Prostate gland (tissue), 2 donors: ENCODE measurements around the gene CCL14. TPM values are rescaled to one million over a fixed set of nuclear protein-coding genes. Genes with fewer than 3 reads are reported as not detected.

Source experiments
- DNase-seq: peaks from one replicate; pipeline ENCODE4 v3.0.0-alpha.2; 2019; ENCODE audit warnings: low spot score
- H3K27ac ChIP-seq, 2 donors: fragments of 200-600 bp; sonication (generic); 2 replicates each; pipeline ENCODE4 v1.5.1; 2017 to 2019
- H3K27me3 ChIP-seq: fragments of 200-600 bp; sonication (generic); replicated peaks from 2 replicates; pipeline ENCODE4 v1.5.1; 2019; ENCODE audit not compliant: insufficient read depth
- H3K36me3 ChIP-seq, 2 donors: fragments of 200-600 bp; sonication (generic); 1 replicate in 1 of 2; 2 replicates in 1 of 2; pipeline versions ENCODE4 v1.5.1 to v1.8.1; 2017 to 2019
- H3K4me1 ChIP-seq: fragments of 200-600 bp; sonication (generic); replicated peaks from 2 replicates; pipeline ENCODE4 v1.5.1; 2019
- H3K4me3 ChIP-seq, 2 donors: fragments of 200-600 bp; sonication (generic); 2 replicates each; pipeline ENCODE4 v1.5.1; 2017 to 2019
- H3K9me3 ChIP-seq: fragments of 200-600 bp; sonication (generic); 2 replicates; pipeline ENCODE4 v1.5.1; 2017
- POLR2A ChIP-seq: fragments of 450-650 bp; IDR thresholded peaks from one replicate; pipeline ENCODE4 v1.6.1; 2016; ENCODE audit warnings: antibody characterized with exemption, mild to moderate bottlenecking
- POLR2AphosphoS5 ChIP-seq: sonication (generic); formaldehyde crosslinking; IDR thresholded peaks from one replicate; pipeline ENCODE4 v1.6.1; 2017; ENCODE audit warnings: antibody characterized with exemption
- WGBS: methylation state at CpG from one replicate; pipeline ENCODE4 v1.1.5; 2018; 5-methylcytosine and 5-hydroxymethylcytosine counted together
- intact Hi-C: fragments of 100-400 bp; cut with DNase I; formaldehyde crosslinking; loops from one replicate; pipeline ENCODE4 v1.14.2; 2022
- total RNA-seq, 2 donors: library from RNA; depleted of rRNA; stranded (reverse); fragments of >200 nt; gene quantifications; one replicate each; pipeline ENCODE4 v1.1.0, GENCODE V29; 2016
- TF ChIP-seq, protein P1 (sequence below), 4 experiments: fragments of 200-600 bp in 2 of 4; fragments of 450-650 bp in 2 of 4; sonication (generic) in 2 of 4; IDR thresholded peaks; 1 replicate in 3 of 4; 2 replicates in 1 of 4; pipeline ENCODE4 v1.5.1; 2016 to 2019; ENCODE audit warnings: antibody characterized with exemption in 4 of 4, mild to moderate bottlenecking in 2 of 4, moderate library complexity in 2 of 4

CCL14 gene
- total RNA-seq, 2 donors from 2014 or later = 19.9 to 28.0 TPM

DNA sequence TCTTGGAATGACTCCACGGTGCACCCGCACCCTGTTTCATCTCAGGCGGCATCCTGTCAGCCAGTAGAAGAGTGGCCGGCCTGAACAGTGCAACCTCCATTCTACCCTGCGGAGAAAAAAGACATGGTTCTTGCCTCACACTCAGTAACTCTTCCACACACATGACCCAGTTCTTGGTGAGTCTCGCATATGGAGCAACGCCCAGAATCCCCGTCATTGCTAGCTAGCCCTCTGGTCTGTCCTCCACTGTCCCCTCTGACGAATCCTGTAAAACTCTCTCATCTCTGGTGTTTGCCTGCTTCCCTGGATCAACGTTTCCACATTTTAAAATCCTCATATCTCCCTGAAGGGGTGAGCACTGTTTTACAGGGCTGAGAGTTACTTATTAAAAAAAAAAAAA, 51.8 kb downstream of the CCL14 start:
- Histone ChIP-seq H3K27ac (no peak overlapping the region), H3K36me3 (no peaks in the 10 kb centered on the region), H3K9me3 (no peaks in the 10 kb centered on the region), H3K4me1 (no peaks in the 10 kb centered on the region), H3K27me3 (no peaks in the 10 kb centered on the region), H3K4me3 (no peak overlapping the region)
- TF ChIP-seq POLR2A (no peak), POLR2AphosphoS5 (no peak)
- TF ChIP-seq, protein P1, sequence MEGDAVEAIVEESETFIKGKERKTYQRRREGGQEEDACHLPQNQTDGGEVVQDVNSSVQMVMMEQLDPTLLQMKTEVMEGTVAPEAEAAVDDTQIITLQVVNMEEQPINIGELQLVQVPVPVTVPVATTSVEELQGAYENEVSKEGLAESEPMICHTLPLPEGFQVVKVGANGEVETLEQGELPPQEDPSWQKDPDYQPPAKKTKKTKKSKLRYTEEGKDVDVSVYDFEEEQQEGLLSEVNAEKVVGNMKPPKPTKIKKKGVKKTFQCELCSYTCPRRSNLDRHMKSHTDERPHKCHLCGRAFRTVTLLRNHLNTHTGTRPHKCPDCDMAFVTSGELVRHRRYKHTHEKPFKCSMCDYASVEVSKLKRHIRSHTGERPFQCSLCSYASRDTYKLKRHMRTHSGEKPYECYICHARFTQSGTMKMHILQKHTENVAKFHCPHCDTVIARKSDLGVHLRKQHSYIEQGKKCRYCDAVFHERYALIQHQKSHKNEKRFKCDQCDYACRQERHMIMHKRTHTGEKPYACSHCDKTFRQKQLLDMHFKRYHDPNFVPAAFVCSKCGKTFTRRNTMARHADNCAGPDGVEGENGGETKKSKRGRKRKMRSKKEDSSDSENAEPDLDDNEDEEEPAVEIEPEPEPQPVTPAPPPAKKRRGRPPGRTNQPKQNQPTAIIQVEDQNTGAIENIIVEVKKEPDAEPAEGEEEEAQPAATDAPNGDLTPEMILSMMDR (IDR thresholded peaks at IDR 0.05) = no peak
- DNase-seq = no peak
- 81% methylated on average over 10 of the region's 10 CpGs for WGBS
- intact Hi-C loops = no loop called here

Other genes with a start within 250 kb of the CCL14 start
- not detected for gene GAS2L2, start 233.5 kb downstream of the CCL14 start, total RNA-seq
- gene C17orf50, start 225.8 kb downstream of the CCL14 start, total RNA-seq = 10 to 100 TPM in 1 of 2 donors, not detected in 1; 15.8 TPM
- gene MMP28, start 191.1 kb downstream of the CCL14 start, total RNA-seq = 100 to 1,000 TPM in 1 of 2 donors, 10 to 100 TPM in 1; 12.8 to 146 TPM
- gene TAF15, start 177.2 kb downstream of the CCL14 start, total RNA-seq = 10 to 100 TPM; 57.2 to 86.1 TPM
- under 1 TPM in 1 of 2 donors, not detected in 1; 0.40 TPM for gene HEATR9, start 117.8 kb downstream of the CCL14 start, total RNA-seq
- gene CCL5, start 106.4 kb downstream of the CCL14 start, total RNA-seq = 1 to 10 TPM; 1.2 to 4.5 TPM
- 1 to 10 TPM in 1 of 2 donors, not detected in 1; 2.4 TPM for gene RDM1, start 56.0 kb downstream of the CCL14 start, total RNA-seq
- 1 to 10 TPM in 1 of 2 donors, not detected in 1; 4.4 TPM for gene LYZL6, start 43.0 kb downstream of the CCL14 start, total RNA-seq
- not detected for gene CCL16, start 5.2 kb downstream of the CCL14 start, total RNA-seq
- gene CCL15, start 14.8 kb upstream of the CCL14 start, total RNA-seq = not detected
- gene CCL23, start 31.2 kb upstream of the CCL14 start, total RNA-seq = 1 to 10 TPM; 7.4 to 8.7 TPM
- 1 to 10 TPM in 1 of 2 donors, not detected in 1; 2.4 TPM for gene CCL18, start 77.5 kb upstream of the CCL14 start, total RNA-seq
- gene CCL3, start 103.4 kb upstream of the CCL14 start, total RNA-seq = not detected
- 1 to 10 TPM in 1 of 2 donors, under 1 TPM in 1; 0.57 to 1.5 TPM for gene CCL4, start 117.1 kb upstream of the CCL14 start, total RNA-seq
- 1 to 10 TPM in 1 of 2 donors, under 1 TPM in 1; 0.96 to 3.9 TPM for gene TBC1D3B, start 189.9 kb upstream of the CCL14 start, total RNA-seq
- not detected for gene CCL3L1, start 210.0 kb upstream of the CCL14 start, total RNA-seq
- under 1 TPM in 1 of 2 donors, not detected in 1; 0.32 TPM for gene CCL4L2, start 224.3 kb upstream of the CCL14 start, total RNA-seq